HCT116 (cell line): ENCODE measurements around the gene BCL11A.

ENCODE experiments used
- CBX3 ChIP-seq: IDR thresholded peaks from 2 replicates; pipeline ENCODE4 v1.6.1; 2012; ENCODE audit warnings: low read depth
- EZH2 ChIP-seq: fragments of 200-600 bp; sonication (generic); IDR thresholded peaks from 2 replicates; pipeline ENCODE4 v1.6.1; 2017; ENCODE audit warnings: antibody characterized with exemption, mixed run types
- EZH2phosphoT487 ChIP-seq: fragments of 200-600 bp; IDR thresholded peaks from 2 replicates; pipeline ENCODE4 v1.6.1; 2018; ENCODE audit warnings: antibody characterized with exemption, borderline replicate concordance
- POLR2A ChIP-seq: IDR thresholded peaks from 2 replicates; pipeline ENCODE4 v1.7.0; 2011; ENCODE audit warnings: borderline replicate concordance; ENCODE audit not compliant: insufficient read depth, insufficient read length; ENCODE audit errors: extremely low read depth
- POLR2AphosphoS5 ChIP-seq: IDR thresholded peaks from 2 replicates; pipeline ENCODE4 v1.6.1; 2011; ENCODE audit warnings: mild to moderate bottlenecking, low read depth, low read length, moderate library complexity
- RAD21 ChIP-seq: IDR thresholded peaks from 2 replicates; pipeline ENCODE4 v1.6.1; 2012; ENCODE audit warnings: low read depth, mild to moderate bottlenecking
- SP1 ChIP-seq: IDR thresholded peaks from 2 replicates; pipeline ENCODE4 v1.6.1; 2012; ENCODE audit warnings: low read depth
- ZNF274 ChIP-seq: fragments of 200-500 bp; sonication (Bioruptor generic); IDR thresholded peaks from 2 replicates; pipeline ENCODE4 v1.6.1; 2014; ENCODE audit warnings: mild to moderate bottlenecking, low read depth, low read length, inconsistent platforms
- TF ChIP-seq, protein P1 (sequence below): IDR thresholded peaks from 2 replicates; pipeline ENCODE4 v1.6.1; 2012
- TF ChIP-seq, protein P2 (sequence below), 3 experiments: fragments of 200-600 bp in 1 of 3; sonication (generic) in 1 of 3; IDR thresholded peaks in 2 of 3; conservative IDR thresholded peaks in 1 of 3; 2 replicates each; pipeline ENCODE4 v1.5.1; 2012 to 2017; ENCODE audit warnings: low read depth in 2 of 3, low read length in 2 of 3, antibody characterized with exemption in 1 of 3, borderline replicate concordance in 1 of 3, control low read depth in 1 of 3, mild to moderate bottlenecking in 1 of 3, mixed read lengths in 1 of 3, mixed run types in 1 of 3, moderate library complexity in 1 of 3; ENCODE audit not compliant: insufficient read depth in 1 of 3
- TF ChIP-seq, protein P3 (sequence below): IDR thresholded peaks from 2 replicates; pipeline ENCODE4 v1.6.1; 2012; ENCODE audit warnings: low read depth
- TF ChIP-seq, protein P4 (sequence below): IDR thresholded peaks from 2 replicates; pipeline ENCODE4 v1.6.1; 2012

DNA sequence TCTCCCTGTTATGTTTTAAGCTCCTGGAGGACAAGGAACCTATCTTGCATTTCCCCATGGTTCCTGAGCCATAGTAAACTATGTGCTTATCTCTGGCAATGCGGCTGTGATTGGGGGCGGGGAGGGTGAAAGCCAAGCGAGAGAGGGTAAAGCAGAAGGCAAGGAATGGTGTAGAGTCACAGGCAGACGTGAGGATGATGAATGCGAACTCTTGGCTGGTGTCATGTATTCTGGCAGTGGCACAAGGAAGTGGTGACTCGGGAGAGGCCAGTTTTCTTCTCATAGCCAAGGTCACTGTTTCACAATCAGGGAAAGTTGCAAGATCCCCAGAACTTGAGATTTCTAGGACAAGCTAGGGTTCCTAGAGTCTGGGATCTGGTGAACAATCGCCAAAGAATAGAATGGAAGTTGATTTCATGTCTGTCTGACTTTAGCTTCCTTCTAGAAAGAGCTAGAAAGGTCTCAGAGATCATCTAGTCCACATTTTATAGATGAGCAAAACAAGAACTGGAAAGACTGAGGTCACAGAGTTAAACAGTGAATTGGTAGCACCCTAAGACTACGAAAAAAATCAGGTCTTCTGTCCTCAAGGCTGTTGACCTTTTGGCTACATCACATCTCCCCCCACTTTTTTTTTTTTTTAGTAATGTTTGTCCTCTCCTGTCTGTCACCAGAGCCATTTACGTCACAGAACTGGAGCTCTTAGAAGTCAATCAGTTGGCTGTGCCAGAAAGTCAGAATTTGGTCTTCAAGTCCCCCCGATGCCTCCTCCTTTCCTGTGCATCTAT is 137.0 kb downstream of the BCL11A start:
- TF ChIP-seq, protein P1, sequence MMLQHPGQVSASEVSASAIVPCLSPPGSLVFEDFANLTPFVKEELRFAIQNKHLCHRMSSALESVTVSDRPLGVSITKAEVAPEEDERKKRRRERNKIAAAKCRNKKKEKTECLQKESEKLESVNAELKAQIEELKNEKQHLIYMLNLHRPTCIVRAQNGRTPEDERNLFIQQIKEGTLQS: no peak
- TF ChIP-seq SP1: no peak
- no peak for TF ChIP-seq RAD21
- TF ChIP-seq, protein P2, sequence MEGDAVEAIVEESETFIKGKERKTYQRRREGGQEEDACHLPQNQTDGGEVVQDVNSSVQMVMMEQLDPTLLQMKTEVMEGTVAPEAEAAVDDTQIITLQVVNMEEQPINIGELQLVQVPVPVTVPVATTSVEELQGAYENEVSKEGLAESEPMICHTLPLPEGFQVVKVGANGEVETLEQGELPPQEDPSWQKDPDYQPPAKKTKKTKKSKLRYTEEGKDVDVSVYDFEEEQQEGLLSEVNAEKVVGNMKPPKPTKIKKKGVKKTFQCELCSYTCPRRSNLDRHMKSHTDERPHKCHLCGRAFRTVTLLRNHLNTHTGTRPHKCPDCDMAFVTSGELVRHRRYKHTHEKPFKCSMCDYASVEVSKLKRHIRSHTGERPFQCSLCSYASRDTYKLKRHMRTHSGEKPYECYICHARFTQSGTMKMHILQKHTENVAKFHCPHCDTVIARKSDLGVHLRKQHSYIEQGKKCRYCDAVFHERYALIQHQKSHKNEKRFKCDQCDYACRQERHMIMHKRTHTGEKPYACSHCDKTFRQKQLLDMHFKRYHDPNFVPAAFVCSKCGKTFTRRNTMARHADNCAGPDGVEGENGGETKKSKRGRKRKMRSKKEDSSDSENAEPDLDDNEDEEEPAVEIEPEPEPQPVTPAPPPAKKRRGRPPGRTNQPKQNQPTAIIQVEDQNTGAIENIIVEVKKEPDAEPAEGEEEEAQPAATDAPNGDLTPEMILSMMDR (IDR thresholded peaks at IDR 0.05 in 2 of 3, conservative IDR thresholded peaks at IDR 0.05 in 1 of 3; ENCODE audit: borderline replicate concordance in 1 of 3, insufficient read depth in 1 of 3, low read depth in 2 of 3, low read length in 2 of 3): no peak
- no peak for TF ChIP-seq POLR2A
- TF ChIP-seq EZH2: no peak
- TF ChIP-seq, protein P3, sequence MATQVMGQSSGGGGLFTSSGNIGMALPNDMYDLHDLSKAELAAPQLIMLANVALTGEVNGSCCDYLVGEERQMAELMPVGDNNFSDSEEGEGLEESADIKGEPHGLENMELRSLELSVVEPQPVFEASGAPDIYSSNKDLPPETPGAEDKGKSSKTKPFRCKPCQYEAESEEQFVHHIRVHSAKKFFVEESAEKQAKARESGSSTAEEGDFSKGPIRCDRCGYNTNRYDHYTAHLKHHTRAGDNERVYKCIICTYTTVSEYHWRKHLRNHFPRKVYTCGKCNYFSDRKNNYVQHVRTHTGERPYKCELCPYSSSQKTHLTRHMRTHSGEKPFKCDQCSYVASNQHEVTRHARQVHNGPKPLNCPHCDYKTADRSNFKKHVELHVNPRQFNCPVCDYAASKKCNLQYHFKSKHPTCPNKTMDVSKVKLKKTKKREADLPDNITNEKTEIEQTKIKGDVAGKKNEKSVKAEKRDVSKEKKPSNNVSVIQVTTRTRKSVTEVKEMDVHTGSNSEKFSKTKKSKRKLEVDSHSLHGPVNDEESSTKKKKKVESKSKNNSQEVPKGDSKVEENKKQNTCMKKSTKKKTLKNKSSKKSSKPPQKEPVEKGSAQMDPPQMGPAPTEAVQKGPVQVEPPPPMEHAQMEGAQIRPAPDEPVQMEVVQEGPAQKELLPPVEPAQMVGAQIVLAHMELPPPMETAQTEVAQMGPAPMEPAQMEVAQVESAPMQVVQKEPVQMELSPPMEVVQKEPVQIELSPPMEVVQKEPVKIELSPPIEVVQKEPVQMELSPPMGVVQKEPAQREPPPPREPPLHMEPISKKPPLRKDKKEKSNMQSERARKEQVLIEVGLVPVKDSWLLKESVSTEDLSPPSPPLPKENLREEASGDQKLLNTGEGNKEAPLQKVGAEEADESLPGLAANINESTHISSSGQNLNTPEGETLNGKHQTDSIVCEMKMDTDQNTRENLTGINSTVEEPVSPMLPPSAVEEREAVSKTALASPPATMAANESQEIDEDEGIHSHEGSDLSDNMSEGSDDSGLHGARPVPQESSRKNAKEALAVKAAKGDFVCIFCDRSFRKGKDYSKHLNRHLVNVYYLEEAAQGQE: no peak
- TF ChIP-seq, protein P4, sequence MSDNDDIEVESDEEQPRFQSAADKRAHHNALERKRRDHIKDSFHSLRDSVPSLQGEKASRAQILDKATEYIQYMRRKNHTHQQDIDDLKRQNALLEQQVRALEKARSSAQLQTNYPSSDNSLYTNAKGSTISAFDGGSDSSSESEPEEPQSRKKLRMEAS: no peak
- no peak for TF ChIP-seq ZNF274
- TF ChIP-seq POLR2AphosphoS5: no peak
- no peak for TF ChIP-seq CBX3
- no peak for TF ChIP-seq EZH2phosphoT487
